GM10248 (cell line): ENCODE results near the gene ESPN.
"Not testable (repeated sequence)": the region's sequence is repeated elsewhere in the genome, so short reads cannot be mapped to it uniquely, and the experiment has no call there.

Experiments used
- CTCF ChIA-PET: fragments of 300-600 bp; sonication (Branson Sonifier 250); formaldehyde crosslinking; extraction: SDS; loops from one replicate; lab custom pipeline; 2021; ENCODE audit warnings: antibody characterized with exemption; lab: Yijun Ruan, JAX
- POLR2A ChIA-PET: fragments of 350-650 bp; sonication (Branson Sonifier 250); formaldehyde crosslinking; extraction: SDS; loops from one replicate; lab custom pipeline; 2020; ENCODE audit warnings: antibody characterized with exemption; lab: Yijun Ruan, JAX
- DNase-seq: peaks from one replicate; pipeline ENCODE4 v3.0.0; 2012; ENCODE audit errors: extremely low spot score
- TF ChIP-seq, protein P1 (sequence below): IDR thresholded peaks from 2 replicates; pipeline ENCODE4 v1.5.1; 2012; ENCODE audit warnings: mild to moderate bottlenecking, low read depth; ENCODE audit errors: extremely low read depth, missing control alignments, control extremely low read depth

The ESPN gene

DNA sequence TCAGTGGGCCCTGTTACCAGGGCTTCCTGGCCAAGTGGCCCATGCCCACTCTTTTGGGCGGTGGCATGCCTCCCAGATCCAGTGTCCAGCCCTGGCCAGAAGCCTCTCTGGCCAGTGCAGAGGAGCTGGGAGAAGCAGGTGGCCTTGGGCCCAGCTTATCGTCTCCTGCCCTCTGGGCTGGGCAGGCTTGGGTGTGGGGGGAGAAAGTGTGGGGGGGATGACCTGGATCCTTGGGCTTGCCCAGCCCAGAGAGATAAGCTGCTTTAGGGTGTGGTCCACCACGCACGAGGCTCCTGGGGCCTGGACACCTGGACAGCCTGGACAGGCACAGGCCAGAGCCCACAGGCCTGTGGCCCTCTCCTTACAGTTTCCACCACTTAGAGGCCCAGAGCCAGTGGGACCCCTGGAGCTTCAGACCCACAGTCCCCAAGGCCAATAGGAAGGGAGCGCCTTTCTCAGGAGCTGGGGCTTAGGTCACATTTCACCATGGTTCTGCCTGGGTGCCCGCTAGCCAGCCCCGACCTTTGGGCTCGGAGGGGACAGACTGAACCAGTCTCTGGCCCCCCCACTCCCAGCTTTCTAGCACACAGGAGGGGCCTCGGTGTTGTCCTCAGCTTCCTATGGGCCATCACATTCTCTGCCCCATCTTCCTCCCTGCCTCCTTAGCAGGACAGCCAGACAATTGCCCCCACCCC lies 1.8 kb downstream of the ESPN start:
- TF ChIP-seq, protein P1, sequence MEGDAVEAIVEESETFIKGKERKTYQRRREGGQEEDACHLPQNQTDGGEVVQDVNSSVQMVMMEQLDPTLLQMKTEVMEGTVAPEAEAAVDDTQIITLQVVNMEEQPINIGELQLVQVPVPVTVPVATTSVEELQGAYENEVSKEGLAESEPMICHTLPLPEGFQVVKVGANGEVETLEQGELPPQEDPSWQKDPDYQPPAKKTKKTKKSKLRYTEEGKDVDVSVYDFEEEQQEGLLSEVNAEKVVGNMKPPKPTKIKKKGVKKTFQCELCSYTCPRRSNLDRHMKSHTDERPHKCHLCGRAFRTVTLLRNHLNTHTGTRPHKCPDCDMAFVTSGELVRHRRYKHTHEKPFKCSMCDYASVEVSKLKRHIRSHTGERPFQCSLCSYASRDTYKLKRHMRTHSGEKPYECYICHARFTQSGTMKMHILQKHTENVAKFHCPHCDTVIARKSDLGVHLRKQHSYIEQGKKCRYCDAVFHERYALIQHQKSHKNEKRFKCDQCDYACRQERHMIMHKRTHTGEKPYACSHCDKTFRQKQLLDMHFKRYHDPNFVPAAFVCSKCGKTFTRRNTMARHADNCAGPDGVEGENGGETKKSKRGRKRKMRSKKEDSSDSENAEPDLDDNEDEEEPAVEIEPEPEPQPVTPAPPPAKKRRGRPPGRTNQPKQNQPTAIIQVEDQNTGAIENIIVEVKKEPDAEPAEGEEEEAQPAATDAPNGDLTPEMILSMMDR = no peak
- ChIA-PET CTCF (interaction anchor here (0.9 to 1.7 kb wide), 4 partner anchors 12 to 220 kb away, joined by 3 to 14 read pairs (median 4); no protein-coding TSS in a partner anchor), POLR2A (no interaction called here)
- DNase-seq = no peak

DNA sequence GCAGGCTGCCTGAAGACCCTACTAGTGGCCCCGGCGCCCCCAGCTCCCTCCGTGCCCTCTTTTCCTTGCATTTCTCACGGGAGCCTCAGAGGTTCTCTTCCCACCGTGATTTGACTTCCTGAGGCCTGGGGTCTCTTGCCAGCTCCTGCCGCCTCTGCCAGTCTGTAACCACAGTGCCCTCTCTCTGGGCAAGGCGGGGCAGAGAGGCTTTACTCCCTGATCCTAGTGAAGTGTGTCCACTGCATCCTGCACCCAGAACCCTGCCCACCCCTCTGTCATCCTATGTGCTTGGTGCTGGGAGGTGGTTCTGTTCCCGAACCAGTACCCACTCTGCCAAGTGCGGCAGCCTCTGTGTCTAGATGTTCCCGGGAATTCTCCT lies 2.4 kb downstream of the ESPN start:
- TF ChIP-seq, protein P1 = no peak
- no peak for DNase-seq
- CTCF ChIA-PET = interaction anchor here (1.2 to 1.7 kb wide), 3 partner anchors 11 to 220 kb away, joined by 3 to 14 read pairs (median 4); no protein-coding TSS in a partner anchor
- POLR2A ChIA-PET = no interaction called here

DNA sequence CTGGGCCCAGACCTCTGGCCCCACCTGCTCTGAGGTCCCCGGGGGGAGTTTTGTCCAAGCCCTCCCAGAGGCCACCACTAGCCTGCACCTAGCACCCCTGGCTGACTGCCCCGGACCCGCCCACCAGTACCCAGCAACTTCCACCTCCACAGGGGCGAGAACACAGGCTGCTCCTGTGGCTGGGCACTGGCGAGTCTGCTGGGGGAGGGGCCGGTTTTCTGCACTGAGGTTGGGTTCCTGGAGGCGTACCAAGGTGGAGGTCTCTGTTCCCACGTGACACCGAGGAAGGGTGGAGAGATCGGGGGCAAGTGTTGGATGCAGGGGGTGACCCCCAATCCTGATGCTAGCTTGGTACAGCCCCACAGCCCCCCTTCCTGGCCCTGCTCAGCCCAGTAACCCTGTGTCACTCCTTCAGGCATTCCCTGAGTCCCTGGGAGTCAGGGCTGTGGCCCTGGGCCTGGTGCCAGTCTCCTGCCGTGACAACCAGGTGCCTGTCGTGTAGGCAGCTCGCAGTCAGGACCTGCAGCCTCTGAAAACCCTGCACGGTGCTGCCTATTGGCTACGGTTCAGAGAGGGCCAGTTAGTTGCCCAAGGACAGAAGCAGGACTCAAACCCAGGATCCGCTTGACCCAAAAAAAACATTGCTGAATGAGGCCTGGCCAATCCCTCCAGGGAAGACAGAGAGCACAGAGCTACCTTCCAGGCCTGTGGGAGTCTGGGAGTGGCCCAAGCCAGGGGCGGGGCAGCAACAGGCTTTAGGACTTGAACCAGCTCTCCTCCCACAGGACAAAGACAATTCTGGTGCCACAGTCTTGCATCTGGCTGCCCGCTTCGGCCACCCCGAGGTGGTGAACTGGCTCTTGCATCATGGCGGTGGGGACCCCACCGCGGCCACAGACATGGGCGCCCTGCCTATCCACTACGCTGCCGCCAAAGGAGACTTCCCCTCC lies 3.1 kb downstream of the ESPN start:
- ChIA-PET CTCF (interaction anchor here (1.7 to 1.8 kb wide), 2 partner anchors 10 kb away, joined by 12 to 14 read pairs; no protein-coding TSS in a partner anchor), POLR2A (no interaction called here)
- TF ChIP-seq, protein P1 = no peak
- DNase-seq = no peak

DNA sequence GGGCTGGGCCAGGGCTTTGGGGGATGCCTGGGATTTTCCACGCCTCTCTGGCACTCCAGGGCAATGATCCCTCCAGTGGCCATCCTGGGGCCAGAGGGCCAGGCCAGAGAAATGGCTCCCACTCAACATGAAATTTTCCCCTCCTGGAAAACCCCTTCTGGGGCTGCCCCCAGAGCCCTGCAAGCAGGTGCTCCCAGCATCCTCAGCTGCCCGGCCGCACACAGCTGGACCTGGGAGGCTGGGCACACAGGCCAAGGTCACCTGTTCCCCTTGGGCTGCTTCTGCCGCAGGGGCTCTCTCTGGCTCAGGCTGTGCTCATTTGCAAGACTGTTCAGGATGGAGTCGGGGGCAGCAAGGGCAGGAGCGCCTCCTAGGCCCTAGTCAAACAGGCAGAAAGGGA lies 3.9 kb downstream of the ESPN start:
- DNase-seq, POLR2A ChIA-PET: not testable (repeated sequence)
- CTCF ChIA-PET = interaction anchor here (1.8 kb wide), 1 partner anchor 9 kb away, joined by 12 read pairs; no protein-coding TSS in a partner anchor

DNA sequence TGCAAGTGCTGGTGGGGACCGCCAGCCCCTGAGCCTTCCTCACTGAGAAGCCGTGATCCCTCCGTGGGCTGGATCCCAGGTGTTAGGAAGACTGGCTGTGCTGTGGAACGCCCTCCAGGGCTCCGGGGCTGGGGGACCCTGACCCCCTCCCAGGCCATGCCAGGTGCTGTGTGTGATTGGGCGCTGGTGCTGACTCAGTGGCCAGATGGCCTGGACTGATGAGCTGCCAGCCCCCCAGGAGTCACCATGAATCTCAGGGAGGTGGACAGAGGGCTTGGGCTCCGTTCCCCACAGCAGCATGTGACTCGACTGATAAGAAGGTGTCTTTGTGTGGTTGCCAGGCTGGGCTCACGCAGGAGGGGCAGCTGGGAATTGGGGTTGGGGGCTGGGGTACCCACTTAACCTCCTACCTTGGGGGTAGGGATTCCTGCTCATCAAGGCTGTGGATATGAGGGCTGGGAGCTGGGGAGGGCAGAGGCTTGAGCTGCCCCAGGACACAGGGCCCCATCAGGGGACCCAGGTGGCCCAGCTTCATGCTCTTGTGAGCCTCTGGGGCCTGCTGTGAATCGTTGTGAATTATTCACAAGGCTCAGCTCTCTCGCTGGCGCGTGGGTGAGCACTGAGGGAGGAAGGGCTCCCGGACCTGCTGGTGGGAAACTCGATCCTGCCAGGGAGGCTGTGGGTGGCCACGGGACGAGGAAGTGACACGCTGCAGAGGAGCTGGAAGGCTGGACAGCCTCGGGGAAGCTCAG lies 5.3 kb downstream of the ESPN start:
- DNase-seq, POLR2A ChIA-PET: not testable (repeated sequence)
- CTCF ChIA-PET = interaction anchor here (1.0 kb wide), 1 partner anchor 8 kb away, joined by 8 read pairs; no protein-coding TSS in a partner anchor

DNA sequence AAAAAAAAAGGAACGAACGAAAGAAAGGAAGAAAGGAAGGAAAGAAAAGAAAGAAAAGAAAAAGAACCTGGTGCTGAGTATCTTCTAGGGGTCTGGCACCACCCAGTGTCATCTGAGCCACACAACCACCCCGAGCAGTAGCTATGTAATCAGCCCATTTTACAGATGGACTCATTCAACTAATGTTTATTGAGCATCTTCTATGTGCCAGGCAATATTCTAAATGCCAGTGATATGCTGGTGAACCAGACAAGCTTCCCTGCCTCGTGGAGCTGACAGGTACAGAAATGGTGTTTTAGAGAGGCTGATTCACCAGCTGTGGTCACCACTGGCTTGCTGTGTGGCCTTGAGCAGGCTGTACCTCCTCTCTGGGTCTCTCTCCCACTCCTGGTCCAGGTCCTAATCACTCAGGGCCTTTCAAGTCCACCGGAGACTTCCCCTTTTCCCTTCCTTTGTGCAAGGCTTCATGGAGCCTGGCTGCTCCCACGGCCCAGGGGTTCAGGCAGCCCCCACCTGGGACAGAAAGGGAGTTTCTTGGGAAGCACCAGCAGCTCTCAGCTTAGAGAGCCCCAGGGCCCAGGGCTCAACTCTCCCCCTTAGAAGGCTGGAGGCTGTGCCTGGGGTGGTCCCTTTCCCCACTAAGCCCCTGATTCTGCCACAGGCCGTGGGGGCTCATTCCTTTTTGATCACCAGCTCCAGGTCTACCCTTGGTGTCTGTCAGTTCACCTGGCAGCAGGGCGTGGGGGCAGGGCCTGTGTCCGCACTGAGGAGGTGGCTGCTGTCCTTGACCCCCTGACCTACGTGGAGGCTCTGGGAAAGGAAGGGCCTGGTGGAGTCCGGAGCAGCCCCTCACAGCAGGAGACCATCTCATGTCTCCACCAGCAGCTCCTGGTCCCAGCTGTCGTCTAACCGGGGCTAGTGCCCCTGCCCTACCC lies 7.3 kb downstream of the ESPN start:
- DNase-seq, POLR2A ChIA-PET: not testable (repeated sequence)
- CTCF ChIA-PET = interaction anchor here (1.3 to 11.2 kb wide), 3 partner anchors 11 to 33 kb away, joined by 3 to 94 read pairs (median 6); partner anchors contain the start of gene HES2

DNA sequence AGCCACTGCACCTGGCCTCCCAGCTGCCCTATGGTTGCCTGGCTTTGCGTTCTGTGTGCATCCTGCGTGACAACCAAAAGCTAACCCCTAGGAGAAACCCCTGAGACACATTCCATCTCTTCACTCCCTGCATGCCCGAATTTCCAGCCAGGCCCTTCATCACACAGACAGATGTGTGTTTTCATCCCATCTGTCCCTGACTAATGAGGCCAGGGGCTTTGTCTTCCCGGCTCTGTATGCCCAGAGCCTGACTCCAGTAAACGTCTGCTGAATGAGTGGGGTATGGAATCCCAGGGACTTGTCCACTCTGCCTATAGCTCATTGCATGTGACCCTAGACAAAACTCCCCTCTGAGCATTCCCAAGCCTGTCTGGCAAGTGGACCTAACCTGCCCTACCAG lies 9.6 kb downstream of the ESPN start:
- POLR2A ChIA-PET = no interaction called here
- CTCF ChIA-PET = interaction anchor here (11.2 kb wide), 1 partner anchor 13 kb away, joined by 94 read pairs; the partner anchor contains the start of gene HES2
- DNase-seq = no peak

More for the DNA sequence above, 9.6 kb downstream of the ESPN start:
- TF ChIP-seq, protein P1 = no peak
